ENCODE measurements around the gene LRRC4C. TPM values are rescaled to one million over a fixed set of nuclear protein-coding genes. Genes with fewer than 3 reads are reported as not detected.

LRRC4C gene
- total RNA-seq, 1 donor from 2014 or later = 5.5 TPM

DNA sequence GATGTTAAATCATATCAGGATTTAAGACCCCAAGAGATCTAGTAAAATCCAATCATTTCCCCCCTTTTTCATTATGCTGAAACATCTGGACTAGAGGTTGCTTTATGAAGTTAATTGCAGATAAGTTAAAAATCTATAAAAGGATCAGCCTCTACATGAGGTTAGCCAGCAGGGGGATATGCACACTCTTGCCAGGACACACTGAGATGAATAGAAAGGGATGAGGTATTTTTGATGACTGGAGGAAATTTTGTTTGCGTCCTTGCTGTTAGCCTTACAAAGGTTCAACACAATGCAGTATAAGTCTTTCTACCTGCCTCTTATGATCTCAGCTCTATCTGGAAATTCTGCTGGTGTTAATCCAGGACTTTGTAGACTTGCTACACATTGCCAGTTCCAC lies 1034.3 kb downstream of the LRRC4C start:
- TF ChIP-seq, protein P1, sequence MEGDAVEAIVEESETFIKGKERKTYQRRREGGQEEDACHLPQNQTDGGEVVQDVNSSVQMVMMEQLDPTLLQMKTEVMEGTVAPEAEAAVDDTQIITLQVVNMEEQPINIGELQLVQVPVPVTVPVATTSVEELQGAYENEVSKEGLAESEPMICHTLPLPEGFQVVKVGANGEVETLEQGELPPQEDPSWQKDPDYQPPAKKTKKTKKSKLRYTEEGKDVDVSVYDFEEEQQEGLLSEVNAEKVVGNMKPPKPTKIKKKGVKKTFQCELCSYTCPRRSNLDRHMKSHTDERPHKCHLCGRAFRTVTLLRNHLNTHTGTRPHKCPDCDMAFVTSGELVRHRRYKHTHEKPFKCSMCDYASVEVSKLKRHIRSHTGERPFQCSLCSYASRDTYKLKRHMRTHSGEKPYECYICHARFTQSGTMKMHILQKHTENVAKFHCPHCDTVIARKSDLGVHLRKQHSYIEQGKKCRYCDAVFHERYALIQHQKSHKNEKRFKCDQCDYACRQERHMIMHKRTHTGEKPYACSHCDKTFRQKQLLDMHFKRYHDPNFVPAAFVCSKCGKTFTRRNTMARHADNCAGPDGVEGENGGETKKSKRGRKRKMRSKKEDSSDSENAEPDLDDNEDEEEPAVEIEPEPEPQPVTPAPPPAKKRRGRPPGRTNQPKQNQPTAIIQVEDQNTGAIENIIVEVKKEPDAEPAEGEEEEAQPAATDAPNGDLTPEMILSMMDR (conservative IDR thresholded peaks at IDR 0.05) = peak; percentile 27
- H3K36me3 Mint-ChIP-seq (ENCODE audit: low read depth) = no peaks in the 10 kb centered on the region
- H3K4me3 Mint-ChIP-seq = no peak overlapping the region
- no peaks in the 10 kb centered on the region for H3K27me3 Mint-ChIP-seq (ENCODE audit: low read depth)
- no peak for DNase-seq (ENCODE audit: low read depth, low spot score)
- no peak overlapping the region for H3K27ac Mint-ChIP-seq (ENCODE audit: unreplicated experiment)
- peaks cover 2% of the 10 kb centered on the region for H3K9me3 Mint-ChIP-seq
- peaks cover 4% of the 10 kb centered on the region for H3K4me1 Mint-ChIP-seq

DNA sequence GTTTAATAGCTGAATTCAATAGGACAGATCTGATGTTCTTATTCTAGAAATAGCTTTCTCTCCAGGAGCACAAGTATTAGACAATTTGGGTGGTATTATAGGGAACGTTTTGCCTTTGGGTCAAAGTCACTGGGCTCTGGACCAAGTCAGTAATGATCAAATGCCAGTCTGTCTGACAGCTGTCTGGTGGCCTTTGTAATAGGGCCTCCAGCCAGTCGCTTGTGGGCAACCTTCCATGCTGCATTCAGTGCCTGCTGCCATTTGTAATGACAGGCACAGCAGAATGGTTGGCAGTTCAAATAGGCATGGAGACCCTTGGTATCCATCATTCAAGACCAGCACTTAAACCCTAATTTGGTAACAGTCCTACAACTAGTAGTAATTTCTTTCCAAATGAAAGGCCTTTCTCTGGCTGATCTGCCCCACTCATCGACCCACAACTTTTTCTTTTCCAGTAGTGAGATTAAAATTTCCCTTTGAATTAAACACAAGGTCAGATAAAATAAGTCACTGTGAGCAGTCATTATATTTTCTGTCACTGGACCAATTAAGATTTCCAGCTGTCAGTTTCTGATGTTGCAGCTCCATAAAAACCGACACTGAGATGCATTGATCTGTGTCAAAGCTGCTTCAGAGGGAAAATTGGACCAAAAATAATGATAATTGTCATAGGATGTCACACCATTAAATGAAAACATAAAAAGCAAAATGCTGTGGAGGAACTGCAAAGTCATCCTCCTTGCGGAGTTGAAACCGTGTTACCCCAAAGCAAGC lies 1038.1 kb downstream of the LRRC4C start:
- no peaks in the 10 kb centered on the region for H3K36me3 Mint-ChIP-seq (ENCODE audit: low read depth)
- DNase-seq (ENCODE audit: low read depth, low spot score) = no peak
- H3K27me3 Mint-ChIP-seq (ENCODE audit: low read depth) = no peaks in the 10 kb centered on the region
- no peaks in the 10 kb centered on the region for H3K4me1 Mint-ChIP-seq
- TF ChIP-seq, protein P1 (conservative IDR thresholded peaks at IDR 0.05) = no peak
- no peak overlapping the region for H3K27ac Mint-ChIP-seq (ENCODE audit: unreplicated experiment)
- peaks cover 9% of the 10 kb centered on the region for H3K9me3 Mint-ChIP-seq
- H3K4me3 Mint-ChIP-seq = no peak overlapping the region

DNA sequence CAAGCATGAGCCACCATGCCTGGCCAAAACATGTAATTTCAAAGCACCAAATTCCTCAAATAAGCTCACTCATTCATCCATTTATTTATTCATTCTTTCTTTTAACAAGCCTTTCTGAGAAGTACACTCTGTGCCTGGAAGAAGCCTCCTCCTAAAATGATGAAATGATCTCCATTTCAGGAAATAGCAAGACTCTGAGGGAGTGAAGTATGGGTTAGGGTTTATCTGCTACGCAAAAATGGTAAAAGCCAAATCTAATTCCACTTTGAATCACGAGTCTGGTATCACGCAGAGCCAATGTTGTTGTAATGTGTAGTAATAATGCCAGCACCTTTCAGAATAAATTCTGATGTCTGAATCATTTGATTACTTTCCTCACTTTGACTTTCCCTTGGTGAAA lies 1041.8 kb downstream of the LRRC4C start:
- no peak overlapping the region for H3K4me3 Mint-ChIP-seq
- H3K9me3 Mint-ChIP-seq = peaks cover 9% of the 10 kb centered on the region
- TF ChIP-seq, protein P1 (conservative IDR thresholded peaks at IDR 0.05) = no peak
- no peak overlapping the region for H3K27ac Mint-ChIP-seq (ENCODE audit: unreplicated experiment)
- no peaks in the 10 kb centered on the region for H3K36me3 Mint-ChIP-seq (ENCODE audit: low read depth)
- no peaks in the 10 kb centered on the region for H3K4me1 Mint-ChIP-seq
- no peaks in the 10 kb centered on the region for H3K27me3 Mint-ChIP-seq (ENCODE audit: low read depth)
- no peak for DNase-seq (ENCODE audit: low read depth, low spot score)

DNA sequence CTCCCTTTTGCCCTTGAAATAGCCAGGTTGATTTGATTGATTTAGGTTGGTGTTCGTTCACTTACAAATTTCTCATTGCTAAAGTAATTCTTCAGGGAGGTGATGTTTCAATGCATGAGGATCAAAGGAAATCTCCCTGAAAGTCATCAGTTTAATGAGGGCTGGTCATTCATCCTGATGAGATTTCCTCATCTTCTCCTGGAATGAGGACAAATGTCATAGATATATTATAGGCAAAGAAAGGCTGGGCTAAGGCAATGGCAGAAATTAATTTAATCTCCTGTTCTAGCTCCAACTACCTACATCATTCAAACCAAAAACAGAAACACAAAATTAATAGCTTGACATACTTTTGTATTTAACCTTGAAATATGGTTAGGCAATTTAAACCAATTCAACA lies 1052.1 kb downstream of the LRRC4C start:
- DNase-seq (ENCODE audit: low read depth, low spot score) = no peak
- no peak overlapping the region for H3K4me3 Mint-ChIP-seq
- TF ChIP-seq, protein P1 (conservative IDR thresholded peaks at IDR 0.05) = no peak
- H3K4me1 Mint-ChIP-seq = no peaks in the 10 kb centered on the region
- no peaks in the 10 kb centered on the region for H3K27me3 Mint-ChIP-seq (ENCODE audit: low read depth)
- no peaks in the 10 kb centered on the region for H3K9me3 Mint-ChIP-seq
- H3K36me3 Mint-ChIP-seq (ENCODE audit: low read depth) = no peaks in the 10 kb centered on the region
- H3K27ac Mint-ChIP-seq (ENCODE audit: unreplicated experiment) = no peak overlapping the region

DNA sequence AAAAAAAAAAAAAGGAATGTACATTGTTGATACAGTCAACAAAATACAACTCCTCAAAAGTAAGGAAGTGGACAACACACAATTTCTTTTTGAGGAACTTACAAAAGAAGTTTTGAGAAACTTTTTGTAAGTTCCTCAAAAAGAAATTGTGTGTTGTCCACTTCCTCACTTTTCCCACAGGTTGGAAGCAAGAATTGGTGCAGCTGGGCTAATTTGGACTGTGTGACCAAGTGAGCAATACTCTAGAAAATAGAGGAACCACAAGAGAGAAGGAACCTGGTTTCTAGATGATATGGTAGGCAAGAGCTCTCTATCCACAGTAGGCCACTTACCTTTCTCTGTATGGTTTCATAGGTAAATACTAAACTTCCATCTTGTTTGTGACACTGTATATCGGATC lies 1053.8 kb downstream of the LRRC4C start:
- Mint-ChIP-seq H3K9me3 (no peaks in the 10 kb centered on the region), H3K27me3 (ENCODE audit: low read depth) (no peaks in the 10 kb centered on the region)

More for the DNA sequence above, 1053.8 kb downstream of the LRRC4C start:
- no peak for DNase-seq (ENCODE audit: low read depth, low spot score)
- Mint-ChIP-seq H3K36me3 (ENCODE audit: low read depth) (no peaks in the 10 kb centered on the region), H3K4me1 (no peaks in the 10 kb centered on the region), H3K27ac (ENCODE audit: unreplicated experiment) (no peak overlapping the region), H3K4me3 (no peak overlapping the region)
- TF ChIP-seq, protein P1 (conservative IDR thresholded peaks at IDR 0.05) = no peak

Data from neural crest cell (in vitro differentiated cells).